GM12878 (cell line): ENCODE results near the gene CENPF. TPM values are rescaled to one million over a fixed set of nuclear protein-coding genes. Genes with fewer than 3 reads are reported as not detected.

ENCODE experiments used
- ATAC-seq: fragments of 200-7000 bp; cut with Tn5 transposase; 3 replicates; pipeline ENCODE4 v1.9.1; 2020; ENCODE audit warnings: mild to moderate bottlenecking, moderate library complexity
- BruUV-seq: library from RNA; stranded (reverse); fragments of 400-500 nt; replicated peaks from 2 replicates; lab custom pipeline; 2021; lab: Mats Ljungman, UMichigan
- CTCF ChIA-PET: fragments of 300-600 bp; sonication (Branson Sonifier 250); formaldehyde crosslinking; extraction: SDS; loops from one replicate; lab custom pipeline; 2021; ENCODE audit warnings: inconsistent platforms; lab: Yijun Ruan, JAX
- POLR2A ChIA-PET: fragments of 350-600 bp; formaldehyde crosslinking; extraction: SDS; loops from one replicate; lab custom pipeline; 2021; ENCODE audit warnings: inconsistent platforms; lab: Charles Lee
- RAD21 ChIA-PET: fragments of 300-600 bp; sonication (Branson Sonifier 250); formaldehyde crosslinking; loops from one replicate; lab custom pipeline; 2023; ENCODE audit warnings: antibody characterized with exemption; ENCODE audit not compliant: unreplicated experiment; lab: Charles Lee
- SMC1A ChIA-PET: fragments of 300-600 bp; sonication (Branson Sonifier 250); formaldehyde crosslinking; loops from one replicate; lab custom pipeline; 2023; ENCODE audit not compliant: unreplicated experiment, uncharacterized antibody; lab: Charles Lee
- DNase-seq: peaks from one replicate; pipeline ENCODE4 v3.0.0-alpha.2; 2011; ENCODE audit warnings: low read depth, low spot score
- FAIRE-seq: peaks from 3 replicates; lab custom pipeline; 2011; peaks lifted over from hg19 to GRCh38; lab: Jason Lieb, UNC
- H2AFZ ChIP-seq: 2 replicates; pipeline ENCODE4 v1.6.0; 2011; ENCODE audit warnings: low read depth, low read length, control low read depth; ENCODE audit not compliant: control insufficient read depth
- H3K27ac ChIP-seq: 2 replicates; pipeline ENCODE4 v1.5.1; 2011; ENCODE audit warnings: control low read depth; ENCODE audit not compliant: control insufficient read depth, insufficient read depth
- H3K27me3 ChIP-seq, 2 experiments: replicated peaks in 1 of 2; 2 replicates each; pipeline versions ENCODE4 v1.6.0 to v1.6.1; 2011; ENCODE audit warnings: low read length in 1 of 2; ENCODE audit not compliant: control insufficient read depth in 2 of 2, insufficient read depth in 2 of 2
- H3K36me3 ChIP-seq, 2 experiments: 2 replicates each; pipeline ENCODE4 v1.5.1; 2011; ENCODE audit warnings: low read length in 1 of 2; ENCODE audit not compliant: control insufficient read depth in 2 of 2, insufficient read depth in 2 of 2
- H3K4me1 ChIP-seq: 2 replicates; pipeline ENCODE4 v1.6.1; 2011; ENCODE audit warnings: mild to moderate bottlenecking, low read length, moderate library complexity, mixed read lengths; ENCODE audit not compliant: control insufficient read depth, insufficient read depth
- H3K4me2 ChIP-seq: 2 replicates; pipeline ENCODE4 v1.6.0; 2011; ENCODE audit warnings: control low read depth; ENCODE audit not compliant: control insufficient read depth, insufficient read depth
- H3K4me3 ChIP-seq: fragments of 200-600 bp; sonication (generic); 2 replicates; pipeline ENCODE4 v1.5.1; 2016
- H3K79me2 ChIP-seq: 2 replicates; pipeline ENCODE4 v1.6.0; 2011; ENCODE audit warnings: low read length; ENCODE audit not compliant: control insufficient read depth, insufficient read depth
- H3K9ac ChIP-seq: 2 replicates; pipeline ENCODE4 v1.8.0; 2011; ENCODE audit warnings: low read length, control low read depth, mixed read lengths; ENCODE audit not compliant: control insufficient read depth, insufficient read depth
- H3K9me3 ChIP-seq: replicated peaks from 3 replicates; pipeline ENCODE4 v1.5.1; 2011; ENCODE audit warnings: mild to moderate bottlenecking, low read length; ENCODE audit not compliant: control insufficient read depth, insufficient read depth
- H4K20me1 ChIP-seq: 2 replicates; pipeline ENCODE4 v1.6.0; 2011; ENCODE audit not compliant: control insufficient read depth, insufficient read depth
- BHLHE40 ChIP-seq, 2 experiments: fragments of 450-650 bp in 1 of 2; IDR thresholded peaks; 2 replicates each; pipeline ENCODE4 v1.6.1; 2011 to 2017; ENCODE audit warnings: low read depth in 2 of 2, borderline replicate concordance in 1 of 2, improper control_type of control experiment in 1 of 2, low read length in 1 of 2, mild to moderate bottlenecking in 1 of 2
- CBX5 ChIP-seq: sonication (generic); IDR thresholded peaks from 2 replicates; pipeline ENCODE4 v1.6.1; 2016; ENCODE audit warnings: low read depth, moderate library complexity, mild to moderate bottlenecking, inconsistent platforms
- CHD4 ChIP-seq: fragments of 200-600 bp; sonication (generic); IDR thresholded peaks from 2 replicates; pipeline ENCODE4 v1.6.1; 2016; ENCODE audit warnings: mild to moderate bottlenecking
- CREM ChIP-seq: IDR thresholded peaks from 2 replicates; pipeline ENCODE4 v1.6.1; 2014; ENCODE audit warnings: antibody characterized with exemption, low read depth
- EP300 ChIP-seq, 2 experiments: fragments of 150-350 bp in 1 of 2; IDR thresholded peaks; 2 replicates each; pipeline ENCODE4 v1.6.1; 2011 to 2012; ENCODE audit warnings: low read depth in 2 of 2, low read length in 2 of 2, borderline replicate concordance in 1 of 2, improper control_type of control experiment in 1 of 2, inconsistent platforms in 1 of 2; ENCODE audit not compliant: control insufficient read depth in 1 of 2
- MEF2B ChIP-seq: fragments of 450-650 bp; IDR thresholded peaks from 2 replicates; pipeline ENCODE4 v1.6.1; 2018; ENCODE audit warnings: mild to moderate bottlenecking, moderate library complexity; ENCODE audit not compliant: partially characterized antibody, poor library complexity, severe bottlenecking
- MTA2 ChIP-seq: fragments of 450-650 bp; IDR thresholded peaks from 2 replicates; pipeline ENCODE4 v1.6.1; 2016; ENCODE audit warnings: low read depth, mild to moderate bottlenecking, moderate library complexity
- SP1 ChIP-seq: IDR thresholded peaks from one replicate; pipeline ENCODE4 v1.6.1; 2011; ENCODE audit warnings: low read depth, low read length
- SUPT20H ChIP-seq: IDR thresholded peaks from 2 replicates; pipeline ENCODE4 v1.6.1; 2011; ENCODE audit warnings: low read depth, mild to moderate bottlenecking, low read length, moderate library complexity, borderline replicate concordance; ENCODE audit not compliant: control insufficient read depth
- WGBS: methylation state at CpG from one replicate; pipeline ENCODE4 v1.1.6; 2016; ENCODE audit warnings: low lambda C conversion rate; ENCODE audit not compliant: insufficient replicate concordance, insufficient coverage; ENCODE audit errors: missing lambda C conversion rate; 5-methylcytosine and 5-hydroxymethylcytosine counted together
- in situ Hi-C: fragments of 300-500 bp; cut with MboI; formaldehyde crosslinking; loops from 9 replicates; pipeline ENCODE4 v1.14.3; 2018; ENCODE audit warnings: mixed read lengths
- intact Hi-C: fragments of 100-400 bp; cut with micrococcal nuclease; formaldehyde crosslinking; loops from one replicate; pipeline ENCODE4 v1.14.2; 2022; ENCODE audit not compliant: unreplicated experiment
- polyA plus RNA-seq, 11 experiments: library from polyadenylated mRNA; depleted of rRNA in 4 of 11; unstranded in 6 of 11; stranded (reverse) in 5 of 11; fragments of >200 nt; fragmentation: Nextera tagmentation in 4 of 11; fragmentation: Illumina TruSeq in 1 of 11; extraction: Ambion mirVana in 4 of 11; extraction: Trizol in 1 of 11; gene quantifications; 1 replicate in 1 of 11; 2 replicates in 10 of 11; pipeline versions ENCODE4 v1.2.1 to v1.2.3, GENCODE V29; 2011 to 2016; ENCODE audit warnings: inconsistent platforms in 2 of 11, missing spikeins in 2 of 11, low read depth in 1 of 11
- total RNA-seq, 4 experiments: library from RNA; depleted of rRNA in 3 of 4; stranded (reverse); fragments of >200 nt in 3 of 4; fragmentation: Illumina TruSeq in 1 of 4; extraction: Trizol in 1 of 4; gene quantifications; 2 replicates each; pipeline versions ENCODE4 v1.2.1 to v1.2.3, GENCODE V29; 2013 to 2021
- TF ChIP-seq, protein P1 (sequence below): IDR thresholded peaks from 2 replicates; pipeline ENCODE4 v1.6.1; 2011; ENCODE audit warnings: borderline replicate concordance, low read depth, mild to moderate bottlenecking, moderate library complexity, mixed read lengths, low read length; ENCODE audit not compliant: insufficient read depth; ENCODE audit errors: extremely low read length
- TF ChIP-seq, protein P2 (sequence below): fragments of 450-650 bp; IDR thresholded peaks from 2 replicates; pipeline ENCODE4 v1.6.1; 2017; ENCODE audit warnings: antibody characterized with exemption, mild to moderate bottlenecking, moderate library complexity
- TF ChIP-seq, protein P3 (sequence below): IDR thresholded peaks from 2 replicates; pipeline ENCODE4 v1.6.1; 2011; ENCODE audit warnings: mild to moderate bottlenecking, low read depth, low read length, moderate library complexity; ENCODE audit not compliant: insufficient replicate concordance
- TF ChIP-seq, protein P4 (sequence below): fragments of 450-650 bp; formaldehyde crosslinking; IDR thresholded peaks from 2 replicates; pipeline ENCODE4 v1.4.0; 2020; ENCODE audit warnings: mild to moderate bottlenecking, moderate library complexity

Gene CENPF
- total and polyA plus RNA-seq, 10 of the 15 experiments (the other 5 are each of a cell fraction or from before 2014, with no cell fraction given), result 26.0 to 132 (median 70.5) TPM

DNA sequence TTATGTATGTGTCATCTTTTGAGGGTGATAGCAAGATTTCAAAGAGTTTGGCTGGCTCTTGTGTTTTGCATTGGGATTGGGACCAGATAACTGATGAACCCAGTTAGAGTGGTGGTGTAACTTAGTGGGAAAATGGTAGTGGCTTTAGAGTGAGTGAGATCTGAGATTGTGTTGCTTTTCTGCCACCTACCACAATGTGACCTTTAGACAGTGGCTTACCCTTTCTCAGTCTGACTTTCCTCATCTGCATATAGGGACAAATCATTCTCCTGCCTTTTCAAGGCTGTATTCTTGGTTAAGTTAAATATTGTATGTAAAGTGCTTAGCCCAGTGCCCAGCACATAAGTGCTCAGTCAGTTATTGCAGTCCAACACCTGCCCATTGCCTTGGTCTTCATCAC lies 31.3 kb downstream of the CENPF start (continued):
- TF ChIP-seq, protein P1, sequence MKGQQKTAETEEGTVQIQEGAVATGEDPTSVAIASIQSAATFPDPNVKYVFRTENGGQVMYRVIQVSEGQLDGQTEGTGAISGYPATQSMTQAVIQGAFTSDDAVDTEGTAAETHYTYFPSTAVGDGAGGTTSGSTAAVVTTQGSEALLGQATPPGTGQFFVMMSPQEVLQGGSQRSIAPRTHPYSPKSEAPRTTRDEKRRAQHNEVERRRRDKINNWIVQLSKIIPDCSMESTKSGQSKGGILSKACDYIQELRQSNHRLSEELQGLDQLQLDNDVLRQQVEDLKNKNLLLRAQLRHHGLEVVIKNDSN, result no peak
- TF ChIP-seq CHD4 (no peak), CREM (no peak)

DNA sequence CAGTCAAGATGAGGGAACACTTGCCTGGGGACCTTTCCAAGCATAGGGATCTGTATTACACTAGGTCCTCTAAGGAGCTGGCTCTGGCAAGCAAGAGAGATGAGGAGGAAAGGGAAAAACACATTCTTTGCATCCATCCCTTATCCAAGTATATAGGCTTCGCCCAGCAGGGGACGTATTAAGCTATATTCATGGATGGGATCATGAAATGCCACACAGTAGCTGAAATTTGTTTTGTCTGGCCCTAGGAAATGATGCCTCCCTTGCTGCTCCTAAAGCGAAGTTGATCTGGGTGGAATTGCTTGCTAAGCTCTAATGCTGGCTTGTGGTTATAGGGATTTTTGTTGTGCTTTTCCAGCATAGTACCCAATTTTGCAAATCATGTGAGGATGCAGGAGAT lies 32.1 kb downstream of the CENPF start:
- ChIA-PET RAD21 (no interaction called here), POLR2A (no interaction called here), SMC1A (interaction anchor here (0.7 to 2.1 kb wide), 7 partner anchors 8 to 303 kb away, joined by 3 to 5 read pairs (median 3); no protein-coding TSS in a partner anchor), CTCF (interaction anchor here (0.7 to 9.9 kb wide), 6 partner anchors 10 to 889 kb away, joined by 3 to 110 read pairs (median 4); no protein-coding TSS in a partner anchor)
- Histone ChIP-seq H3K4me3 (no peak overlapping the region), H3K4me2 (no peak overlapping the region), H3K27me3 (no peaks in the 10 kb centered on the region), H3K9ac (no peak overlapping the region), H3K9me3 (no peaks in the 10 kb centered on the region), H3K36me3 (peaks cover 6 to 28% of the 10 kb centered on the region in 2 experiments), H3K4me1 (no peaks in the 10 kb centered on the region), H3K27ac (no peak overlapping the region), H2AFZ (no peak overlapping the region), H3K79me2 (no peaks in the 10 kb centered on the region), H4K20me1 (no peaks in the 10 kb centered on the region)
- BruUV-seq, result no TSS peak
- 98% methylated on average over 3 of the region's 3 CpGs for WGBS
- FAIRE-seq (no peak), DNase-seq (no peak), ATAC-seq (no peak)
- in situ Hi-C loops (loop anchor here (10.0 kb wide), 1 partner anchor 890 kb away; no protein-coding TSS in a partner anchor), intact Hi-C loops (loop anchor here (5.0 kb wide), 1 partner anchor 423 kb away; no protein-coding TSS in a partner anchor)
- TF ChIP-seq EP300 (IDR thresholded peaks at IDR 0.05; ENCODE audit: borderline replicate concordance in 1 of 2, control insufficient read depth in 1 of 2, low read depth in 2 of 2, low read length in 2 of 2), result no peak
- no peak for TF ChIP-seq SP1
- no peak for TF ChIP-seq MTA2
- TF ChIP-seq BHLHE40 (IDR thresholded peaks at IDR 0.05; ENCODE audit: borderline replicate concordance in 1 of 2, low read depth in 2 of 2, low read length in 1 of 2), result no peak
- no peak for TF ChIP-seq SUPT20H
- TF ChIP-seq, protein P2, sequence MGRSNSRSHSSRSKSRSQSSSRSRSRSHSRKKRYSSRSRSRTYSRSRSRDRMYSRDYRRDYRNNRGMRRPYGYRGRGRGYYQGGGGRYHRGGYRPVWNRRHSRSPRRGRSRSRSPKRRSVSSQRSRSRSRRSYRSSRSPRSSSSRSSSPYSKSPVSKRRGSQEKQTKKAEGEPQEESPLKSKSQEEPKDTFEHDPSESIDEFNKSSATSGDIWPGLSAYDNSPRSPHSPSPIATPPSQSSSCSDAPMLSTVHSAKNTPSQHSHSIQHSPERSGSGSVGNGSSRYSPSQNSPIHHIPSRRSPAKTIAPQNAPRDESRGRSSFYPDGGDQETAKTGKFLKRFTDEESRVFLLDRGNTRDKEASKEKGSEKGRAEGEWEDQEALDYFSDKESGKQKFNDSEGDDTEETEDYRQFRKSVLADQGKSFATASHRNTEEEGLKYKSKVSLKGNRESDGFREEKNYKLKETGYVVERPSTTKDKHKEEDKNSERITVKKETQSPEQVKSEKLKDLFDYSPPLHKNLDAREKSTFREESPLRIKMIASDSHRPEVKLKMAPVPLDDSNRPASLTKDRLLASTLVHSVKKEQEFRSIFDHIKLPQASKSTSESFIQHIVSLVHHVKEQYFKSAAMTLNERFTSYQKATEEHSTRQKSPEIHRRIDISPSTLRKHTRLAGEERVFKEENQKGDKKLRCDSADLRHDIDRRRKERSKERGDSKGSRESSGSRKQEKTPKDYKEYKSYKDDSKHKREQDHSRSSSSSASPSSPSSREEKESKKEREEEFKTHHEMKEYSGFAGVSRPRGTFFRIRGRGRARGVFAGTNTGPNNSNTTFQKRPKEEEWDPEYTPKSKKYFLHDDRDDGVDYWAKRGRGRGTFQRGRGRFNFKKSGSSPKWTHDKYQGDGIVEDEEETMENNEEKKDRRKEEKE, result no peak
- TF ChIP-seq, protein P3, sequence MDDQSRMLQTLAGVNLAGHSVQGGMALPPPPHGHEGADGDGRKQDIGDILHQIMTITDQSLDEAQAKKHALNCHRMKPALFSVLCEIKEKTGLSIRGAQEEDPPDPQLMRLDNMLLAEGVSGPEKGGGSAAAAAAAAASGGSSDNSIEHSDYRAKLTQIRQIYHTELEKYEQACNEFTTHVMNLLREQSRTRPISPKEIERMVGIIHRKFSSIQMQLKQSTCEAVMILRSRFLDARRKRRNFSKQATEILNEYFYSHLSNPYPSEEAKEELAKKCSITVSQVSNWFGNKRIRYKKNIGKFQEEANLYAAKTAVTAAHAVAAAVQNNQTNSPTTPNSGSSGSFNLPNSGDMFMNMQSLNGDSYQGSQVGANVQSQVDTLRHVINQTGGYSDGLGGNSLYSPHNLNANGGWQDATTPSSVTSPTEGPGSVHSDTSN, result no peak
- TF ChIP-seq, protein P4, sequence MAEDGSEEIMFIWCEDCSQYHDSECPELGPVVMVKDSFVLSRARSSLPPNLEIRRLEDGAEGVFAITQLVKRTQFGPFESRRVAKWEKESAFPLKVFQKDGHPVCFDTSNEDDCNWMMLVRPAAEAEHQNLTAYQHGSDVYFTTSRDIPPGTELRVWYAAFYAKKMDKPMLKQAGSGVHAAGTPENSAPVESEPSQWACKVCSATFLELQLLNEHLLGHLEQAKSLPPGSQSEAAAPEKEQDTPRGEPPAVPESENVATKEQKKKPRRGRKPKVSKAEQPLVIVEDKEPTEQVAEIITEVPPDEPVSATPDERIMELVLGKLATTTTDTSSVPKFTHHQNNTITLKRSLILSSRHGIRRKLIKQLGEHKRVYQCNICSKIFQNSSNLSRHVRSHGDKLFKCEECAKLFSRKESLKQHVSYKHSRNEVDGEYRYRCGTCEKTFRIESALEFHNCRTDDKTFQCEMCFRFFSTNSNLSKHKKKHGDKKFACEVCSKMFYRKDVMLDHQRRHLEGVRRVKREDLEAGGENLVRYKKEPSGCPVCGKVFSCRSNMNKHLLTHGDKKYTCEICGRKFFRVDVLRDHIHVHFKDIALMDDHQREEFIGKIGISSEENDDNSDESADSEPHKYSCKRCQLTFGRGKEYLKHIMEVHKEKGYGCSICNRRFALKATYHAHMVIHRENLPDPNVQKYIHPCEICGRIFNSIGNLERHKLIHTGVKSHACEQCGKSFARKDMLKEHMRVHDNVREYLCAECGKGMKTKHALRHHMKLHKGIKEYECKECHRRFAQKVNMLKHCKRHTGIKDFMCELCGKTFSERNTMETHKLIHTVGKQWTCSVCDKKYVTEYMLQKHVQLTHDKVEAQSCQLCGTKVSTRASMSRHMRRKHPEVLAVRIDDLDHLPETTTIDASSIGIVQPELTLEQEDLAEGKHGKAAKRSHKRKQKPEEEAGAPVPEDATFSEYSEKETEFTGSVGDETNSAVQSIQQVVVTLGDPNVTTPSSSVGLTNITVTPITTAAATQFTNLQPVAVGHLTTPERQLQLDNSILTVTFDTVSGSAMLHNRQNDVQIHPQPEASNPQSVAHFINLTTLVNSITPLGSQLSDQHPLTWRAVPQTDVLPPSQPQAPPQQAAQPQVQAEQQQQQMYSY (CRISPR knock-in tag), result no peak
- TF ChIP-seq MEF2B, result no peak
- no peak for TF ChIP-seq CBX5
